GM18526 (cell line): ENCODE measurements around the gene CCDC201.

Experiments used
- POLR2A ChIP-seq: IDR thresholded peaks from 3 replicates; pipeline ENCODE4 v1.6.1; 2011; ENCODE audit not compliant: insufficient read length; ENCODE audit errors: extremely low read depth

Gene CCDC201, protein sequence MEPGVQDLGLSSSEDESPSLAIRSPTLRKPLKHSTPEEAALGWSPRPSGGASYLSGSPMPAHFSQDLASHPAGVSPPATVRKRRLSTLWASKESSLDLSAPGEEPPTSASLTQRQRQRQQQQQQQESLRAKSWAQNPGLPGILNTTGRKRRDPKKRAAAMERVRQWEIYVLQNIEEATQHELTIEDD

DNA sequence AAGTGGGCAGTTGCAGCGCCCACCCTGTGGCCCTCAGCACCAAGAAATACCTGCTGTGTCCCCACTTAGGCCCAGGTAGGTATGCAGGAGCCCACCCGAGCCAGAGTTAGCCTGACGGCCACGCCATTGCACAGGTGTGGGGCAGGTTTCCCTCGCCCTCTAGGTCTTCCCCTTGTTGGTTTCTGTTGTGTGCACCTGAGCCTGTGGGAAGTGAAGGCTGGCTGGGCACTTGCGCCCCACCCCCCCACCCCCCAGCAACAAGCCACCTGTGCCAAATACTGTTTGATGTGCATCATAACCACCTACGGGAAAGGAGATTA is at the start of gene CCDC201:
TSS of gene CCDC201 (minus strand) at position 48 of the 320 bp plus-strand sequence. CDS start 75 bp downstream, outside the sequence.
- no peak for TF ChIP-seq POLR2A

DNA sequence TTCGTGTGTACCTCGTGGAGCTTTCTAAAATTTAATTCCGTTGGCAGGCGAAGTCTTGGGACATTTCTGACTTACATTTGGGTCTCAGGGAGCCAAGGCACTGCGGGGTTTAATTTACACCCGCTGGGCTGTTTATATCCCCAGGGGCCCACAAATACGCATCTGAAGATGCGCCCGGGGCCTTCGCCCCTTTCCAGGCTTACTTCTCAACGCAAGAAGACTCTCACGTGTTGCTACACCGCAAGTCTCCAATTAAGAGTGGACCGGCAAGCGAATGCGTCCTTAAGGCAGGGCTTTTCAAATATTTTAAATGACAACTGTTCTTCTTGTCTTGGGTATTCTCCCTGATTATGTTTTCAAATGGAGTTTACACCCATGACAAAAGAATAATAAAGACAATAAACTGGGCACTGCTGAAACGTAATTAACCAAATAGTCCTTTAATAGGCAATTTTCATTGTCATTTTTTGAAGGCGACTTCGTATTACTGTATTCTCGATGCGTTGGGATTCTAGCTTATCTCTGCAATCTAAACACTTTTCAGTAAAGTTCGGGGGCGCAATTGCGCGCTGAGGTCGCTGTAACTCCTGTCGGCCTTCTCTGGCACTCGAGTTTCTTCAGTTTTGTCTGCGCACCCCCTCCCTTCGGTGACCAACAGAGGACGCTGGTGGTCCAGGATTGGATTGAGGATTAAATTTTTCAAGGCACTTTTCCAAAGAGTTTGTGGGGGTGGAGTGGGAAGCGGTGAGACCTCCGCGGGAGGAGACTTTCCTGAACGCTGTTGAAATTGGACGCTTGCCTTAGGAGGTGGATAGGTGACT is 49.0 kb upstream of the CCDC201 start:
- no peak for TF ChIP-seq POLR2A

DNA sequence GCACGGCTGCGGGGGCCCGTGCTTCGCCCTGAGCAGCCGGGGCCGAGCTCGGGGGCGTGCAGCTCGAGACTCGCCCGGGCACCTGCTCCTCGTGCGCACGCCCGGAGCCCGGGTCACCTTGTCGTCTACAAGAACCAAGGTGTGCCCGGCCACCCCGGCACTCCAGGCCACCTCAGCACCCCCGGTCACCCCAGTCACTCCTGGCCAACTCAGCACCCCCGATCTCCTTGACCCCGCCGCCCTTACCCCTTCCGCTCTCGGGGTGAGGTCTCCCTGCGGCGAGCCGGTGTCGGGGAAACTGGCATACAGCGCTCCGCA is 48.5 kb upstream of the CCDC201 start:
- no peak for TF ChIP-seq POLR2A

DNA sequence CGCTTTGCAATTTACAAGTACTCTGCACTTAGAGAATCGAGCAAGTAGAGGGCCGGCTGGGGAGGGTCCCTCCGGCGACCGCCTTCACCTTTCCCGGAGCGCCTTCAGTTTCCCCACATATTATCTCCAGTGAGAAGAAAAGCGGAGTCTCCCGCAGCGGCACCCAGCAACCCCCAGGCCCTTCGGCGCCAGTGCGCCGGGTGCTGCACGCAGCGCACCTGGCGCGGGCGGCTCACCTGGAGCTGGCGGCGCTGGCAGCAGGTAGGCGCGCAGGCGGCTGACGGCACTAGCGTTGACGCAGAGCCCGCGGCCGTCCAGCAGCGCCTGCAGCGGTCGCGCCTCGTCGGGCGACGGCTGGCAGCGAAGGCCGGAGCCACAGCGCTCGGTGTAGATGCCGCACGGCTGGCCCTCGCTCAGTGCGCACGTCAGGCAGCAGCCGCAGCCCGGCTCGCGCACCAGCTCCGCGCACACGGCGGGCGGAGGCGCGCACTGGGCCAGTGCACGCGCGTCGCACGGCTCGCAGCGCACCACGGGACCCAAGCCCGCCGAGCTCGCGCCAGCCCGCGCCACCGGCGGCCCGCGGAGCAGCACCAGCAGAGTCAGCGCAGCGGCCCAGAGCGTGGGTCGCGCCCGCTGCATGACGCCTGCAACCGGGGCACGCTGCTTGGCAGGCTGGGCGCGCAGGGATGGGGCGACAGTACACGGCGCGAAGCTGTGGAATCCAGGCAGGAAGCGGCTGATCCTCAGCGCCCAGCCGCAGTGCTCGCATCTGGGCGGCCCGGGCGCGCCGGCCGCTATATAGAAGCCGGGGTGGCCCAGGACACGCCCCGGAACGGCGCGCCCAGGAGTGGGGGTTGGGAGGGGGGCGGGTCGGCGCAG is 47.9 kb upstream of the CCDC201 start, which contains the start of gene IGFBP3:
TSS of gene IGFBP3 (minus strand) at position 771 of the 879 bp plus-strand sequence. CDS start at position 639, 132 bp downstream.
- TF ChIP-seq POLR2A = no peak

DNA sequence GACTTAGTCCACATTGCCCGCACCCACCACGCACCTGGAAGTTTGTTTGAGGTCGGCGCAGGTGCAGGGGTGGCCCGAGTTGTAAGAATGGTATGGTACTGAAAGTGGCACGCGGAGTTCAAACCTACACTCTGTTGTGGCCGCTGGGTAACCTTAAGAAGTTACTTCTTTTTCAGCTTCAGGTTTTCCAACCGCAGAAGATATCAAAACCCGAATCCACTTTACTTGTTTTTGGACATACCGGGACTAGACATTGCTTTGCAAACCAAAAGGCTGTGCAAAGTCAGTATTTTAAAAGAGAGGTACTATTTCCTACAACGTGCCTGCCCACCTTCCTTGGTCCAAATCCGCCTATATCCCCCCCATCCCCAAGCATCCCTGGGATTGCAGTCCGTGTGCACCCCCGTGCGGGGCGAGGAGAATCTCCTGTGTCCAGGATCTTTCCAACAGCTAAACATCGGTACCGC is 47.1 kb upstream of the CCDC201 start:
- no peak for TF ChIP-seq POLR2A

DNA sequence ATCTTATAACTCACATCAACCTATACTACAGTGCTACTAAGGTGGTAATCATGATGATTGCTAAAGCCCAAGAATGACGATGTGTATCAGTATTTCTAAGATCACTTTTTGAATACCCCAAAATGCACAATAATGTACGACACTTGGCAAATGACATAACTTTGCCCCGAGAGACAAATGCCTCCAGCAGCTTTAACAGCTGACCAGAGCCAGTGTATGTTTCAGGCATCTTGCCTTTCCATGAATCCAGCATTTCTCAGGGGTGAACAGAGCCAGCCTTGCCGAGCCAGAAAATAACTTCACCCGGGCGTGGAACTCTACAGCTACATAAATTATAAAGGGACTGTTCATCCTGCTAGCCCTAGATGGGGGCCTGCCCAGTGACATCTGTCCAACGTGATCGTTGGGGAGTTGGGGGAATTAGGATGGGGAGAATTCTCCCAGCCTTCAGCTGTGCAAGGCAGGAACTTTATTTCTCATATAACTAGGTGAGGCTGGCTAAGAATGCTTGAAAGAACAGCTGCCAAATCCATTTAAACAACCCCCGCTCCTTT is 46.4 kb upstream of the CCDC201 start:
- no peak for TF ChIP-seq POLR2A

DNA sequence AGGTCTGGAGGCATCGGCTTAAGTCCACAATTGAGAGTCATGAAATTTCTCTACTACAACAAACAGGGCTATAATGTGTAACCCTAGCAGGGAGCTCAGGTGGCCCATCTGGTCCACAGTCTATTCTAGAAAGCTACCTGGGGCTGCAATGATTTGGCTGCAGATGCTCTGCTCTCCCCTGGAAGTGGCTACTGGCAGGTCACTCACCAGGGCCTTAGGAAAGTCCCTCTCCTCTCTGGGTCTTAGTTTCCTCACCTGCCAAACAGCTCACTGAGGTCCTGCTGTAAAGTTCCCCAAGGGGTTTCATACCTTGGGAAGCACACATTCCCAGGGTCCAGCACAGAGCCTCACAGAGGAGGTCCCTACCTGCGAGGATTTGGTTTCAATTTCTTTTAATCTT is 45.7 kb upstream of the CCDC201 start:
- TF ChIP-seq POLR2A = no peak

DNA sequence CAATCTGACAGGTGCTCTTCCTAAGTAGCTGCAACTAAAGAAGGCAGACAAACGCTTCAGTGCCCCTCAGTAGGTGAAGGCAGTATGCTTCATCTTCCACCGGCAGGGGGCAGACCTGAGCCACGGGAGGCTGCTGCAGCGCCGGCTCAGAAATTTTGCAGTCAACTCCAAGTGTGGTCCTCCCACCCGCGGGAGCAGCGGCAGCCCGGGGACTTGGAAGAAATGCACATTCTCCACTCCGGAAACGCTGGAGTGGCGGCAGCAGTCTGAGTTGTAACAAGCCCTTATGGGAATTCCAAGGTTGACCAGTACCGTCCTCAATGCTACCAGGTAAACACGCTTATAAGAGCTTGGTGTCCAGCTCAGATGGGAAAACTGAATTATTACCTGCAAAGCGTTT is 44.8 kb upstream of the CCDC201 start:
- TF ChIP-seq POLR2A = no peak

DNA sequence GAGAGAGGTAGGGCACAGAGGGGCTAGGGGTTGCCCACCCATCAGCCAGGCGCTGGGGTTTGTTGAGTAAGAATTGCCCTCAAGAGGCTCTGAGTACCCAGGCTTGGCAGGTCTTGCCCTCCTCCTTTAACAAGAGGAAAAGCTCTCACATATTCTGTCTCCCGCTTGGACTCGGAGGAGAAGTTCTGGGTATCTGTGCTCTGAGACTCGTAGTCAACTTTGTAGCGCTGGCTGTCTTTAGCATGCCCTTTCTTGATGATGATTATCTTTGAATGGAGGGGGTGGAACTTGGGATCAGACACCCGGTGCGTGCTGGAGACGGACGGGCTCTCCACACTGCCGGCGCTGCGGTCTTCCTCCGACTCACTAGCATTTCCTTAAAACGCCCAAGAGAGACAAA is 44.2 kb upstream of the CCDC201 start:
- TF ChIP-seq POLR2A = no peak

DNA sequence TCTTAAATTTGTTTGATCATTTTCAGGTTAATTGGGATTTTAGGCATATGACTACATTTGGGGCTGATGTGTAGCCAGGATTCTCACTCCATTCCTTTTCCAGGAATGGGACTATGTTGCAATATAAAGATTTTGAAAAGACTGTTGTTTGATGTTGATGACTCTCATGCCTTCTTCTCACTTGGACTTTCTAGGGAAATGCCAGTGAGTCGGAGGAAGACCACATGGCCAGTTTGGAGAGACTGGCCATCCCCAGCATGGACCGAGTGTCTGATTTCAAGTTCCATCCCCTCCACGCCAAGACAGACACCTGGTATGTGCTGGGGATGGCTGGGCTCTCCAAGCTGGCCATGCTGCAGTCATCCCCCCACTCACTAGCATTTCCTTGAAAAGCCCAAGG is 42.7 kb upstream of the CCDC201 start:
- TF ChIP-seq POLR2A = no peak

DNA sequence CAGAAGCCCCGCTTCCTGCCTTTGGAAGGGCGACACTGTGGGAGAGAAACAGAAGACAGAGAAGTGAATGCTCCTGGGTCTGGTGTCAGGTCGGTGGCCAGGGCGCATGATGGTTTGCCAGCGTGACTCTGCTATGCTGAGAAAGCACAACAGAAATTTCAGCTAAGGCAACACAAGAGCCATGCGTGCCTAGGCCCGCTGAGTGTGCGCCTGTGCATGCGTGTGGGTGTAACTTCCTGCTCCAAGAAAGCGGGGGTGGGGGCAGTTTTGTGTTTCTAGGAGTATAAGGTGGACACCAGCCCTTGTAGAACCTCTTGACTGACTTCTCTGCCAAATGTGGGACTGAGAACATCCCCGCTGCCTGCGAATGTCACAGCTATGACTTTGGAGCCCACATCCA is 42.0 kb upstream of the CCDC201 start:
- TF ChIP-seq POLR2A = no peak

DNA sequence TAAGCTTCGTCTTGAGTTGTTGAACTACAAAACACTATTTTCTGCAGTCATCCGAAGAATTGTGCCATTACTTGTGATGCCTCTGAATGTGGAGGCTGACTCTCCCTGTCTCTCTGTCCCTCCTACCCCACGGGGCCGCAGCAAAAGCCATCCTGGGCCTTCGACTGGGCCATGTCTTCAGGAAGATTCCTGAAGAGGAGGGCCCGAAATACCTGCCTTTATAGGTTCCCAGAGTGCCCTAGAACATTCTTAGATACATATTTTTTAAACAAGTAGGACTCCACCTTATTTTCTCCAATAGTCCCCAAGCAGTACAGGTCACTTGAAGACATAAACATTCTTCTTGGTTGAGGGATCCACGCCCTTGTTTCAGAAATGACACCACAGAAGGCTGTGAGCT is 40.1 kb upstream of the CCDC201 start:
- TF ChIP-seq POLR2A = no peak

DNA sequence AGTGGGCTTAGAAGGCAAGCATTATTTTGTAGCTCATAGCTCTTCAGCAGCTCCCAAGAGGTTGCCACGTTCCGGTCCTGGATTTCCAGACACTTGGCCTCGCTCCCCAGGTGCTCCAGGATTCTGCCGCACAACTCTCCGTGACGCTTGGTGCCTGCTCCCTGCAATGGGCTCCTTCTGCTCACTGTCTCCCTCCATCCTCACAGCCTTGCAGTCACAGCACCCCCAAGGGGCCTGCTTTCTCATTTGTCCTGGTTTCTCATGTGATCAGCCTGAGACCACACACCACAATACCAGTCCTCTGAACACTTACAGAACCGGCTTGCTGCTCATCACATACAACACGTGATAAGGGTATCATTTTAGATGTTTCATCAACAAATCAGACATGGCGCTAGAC is 38.4 kb upstream of the CCDC201 start:
- TF ChIP-seq POLR2A = no peak

DNA sequence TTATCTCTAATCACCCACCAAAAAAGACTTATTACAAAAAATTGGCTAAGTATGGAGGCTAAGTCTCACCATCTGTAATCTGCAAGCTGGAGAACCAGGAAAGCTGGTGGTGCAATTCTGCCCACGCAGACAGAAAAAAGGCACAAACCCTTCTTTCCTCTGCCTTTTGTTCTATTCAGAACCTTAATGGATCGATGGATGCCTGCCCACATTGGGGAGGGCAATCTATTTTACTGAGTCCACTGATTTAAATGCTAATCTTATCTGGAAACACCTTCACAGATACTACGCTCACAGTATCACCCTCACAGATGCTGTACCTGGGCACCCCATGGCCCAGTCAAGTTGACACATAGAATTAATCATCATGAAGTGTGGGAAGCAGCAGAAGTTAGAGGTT is 38.0 kb upstream of the CCDC201 start:
- TF ChIP-seq POLR2A = no peak

DNA sequence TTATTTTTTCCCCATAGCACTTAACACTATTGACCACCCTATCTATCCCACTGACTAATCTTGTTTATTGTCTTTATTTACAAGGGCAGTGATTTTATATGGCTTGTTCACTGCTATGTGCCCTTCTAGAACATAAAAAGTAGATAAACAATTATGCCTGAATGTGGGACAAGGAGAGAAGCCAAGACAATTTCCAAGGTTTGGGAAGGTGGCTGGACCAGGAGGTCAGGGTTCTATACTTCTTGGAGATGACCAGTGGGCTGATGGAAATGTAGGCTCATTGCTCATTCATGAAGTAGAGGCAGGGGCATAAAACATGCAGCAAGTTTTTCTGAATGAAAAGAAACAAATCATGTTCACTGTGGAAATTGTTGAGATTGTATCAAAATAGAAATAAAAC is 36.7 kb upstream of the CCDC201 start:
- TF ChIP-seq POLR2A = no peak
